ENCODE data around the gene C2CD4C. TPM values are rescaled to one million over a fixed set of nuclear protein-coding genes. Genes with fewer than 3 reads are reported as not detected.

The C2CD4C gene
- polyA plus RNA-seq, 1 donor from 2014 or later, result 21.4 TPM

DNA sequence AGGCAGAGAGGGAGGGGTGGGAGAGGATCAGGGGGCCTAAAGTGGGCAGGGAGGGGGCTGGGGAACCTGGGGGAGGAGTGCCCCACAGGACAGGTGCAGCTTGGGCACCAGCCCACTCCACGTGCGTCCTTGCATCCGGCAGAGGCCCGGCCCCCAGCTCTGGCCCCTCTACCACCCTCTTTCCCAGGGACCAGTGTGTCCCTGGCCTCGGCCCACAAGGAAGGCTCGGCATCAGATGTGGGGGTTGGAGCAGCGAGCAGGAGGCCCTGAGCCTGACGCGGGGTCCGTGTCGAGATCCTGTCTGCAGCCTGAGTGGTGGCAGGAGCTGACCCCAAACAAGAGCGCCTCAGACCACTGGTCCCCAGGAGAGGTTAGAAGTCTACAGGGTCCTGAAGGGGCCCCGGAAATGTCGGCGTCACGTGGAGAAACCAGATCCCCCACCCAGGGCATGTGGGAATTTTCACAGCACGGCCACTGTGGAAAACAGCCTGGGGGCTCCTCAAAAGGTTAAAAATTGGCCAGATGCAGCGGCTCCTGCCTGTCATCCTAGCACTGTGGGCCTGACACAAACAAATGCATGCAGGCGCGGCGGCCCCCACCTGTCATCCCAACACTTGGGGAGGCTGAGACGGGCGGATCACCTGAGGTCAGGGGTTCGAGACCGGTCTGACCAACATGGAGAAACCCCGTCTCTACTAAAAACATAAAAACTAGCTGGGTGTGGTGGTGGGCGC lies 30.4 kb upstream of the C2CD4C start:
- no peak overlapping the region for H3K27ac ChIP-seq (ENCODE audit: low read length)

DNA sequence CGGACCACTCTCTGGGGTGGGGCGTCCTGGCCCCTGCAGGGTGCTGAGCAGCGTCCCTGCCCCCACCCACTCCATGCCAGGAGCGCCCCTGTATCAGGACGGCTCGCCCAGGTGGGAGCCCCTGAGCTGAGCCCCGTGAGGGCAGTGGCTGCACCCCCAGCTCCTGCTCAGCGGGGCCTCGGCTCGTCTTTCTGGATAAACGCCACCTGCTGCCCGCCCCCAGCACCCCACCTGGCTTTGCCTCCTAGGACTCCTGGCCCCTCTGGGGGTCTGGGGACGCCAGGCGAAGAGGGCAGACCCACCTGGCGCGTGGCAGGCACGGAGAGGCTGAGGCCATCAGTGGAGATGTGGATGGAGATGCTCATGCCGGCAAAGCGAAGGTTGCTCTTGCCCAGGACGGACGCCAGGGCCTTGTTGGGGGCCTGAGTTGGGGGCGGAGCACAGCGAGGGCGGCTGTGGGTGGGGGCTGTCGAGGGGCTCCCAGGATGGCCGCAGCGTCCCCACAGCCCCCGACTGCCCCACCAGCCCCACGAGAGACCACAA lies 29.5 kb upstream of the C2CD4C start:
- no peaks in the 10 kb centered on the region for H3K27me3 ChIP-seq (ENCODE audit: insufficient read depth, low read depth, low read length)
- H3K27ac ChIP-seq (ENCODE audit: low read length), result no peak overlapping the region
- H3K9me3 ChIP-seq (ENCODE audit: low read length), result no peaks in the 10 kb centered on the region
- H3K4me3 ChIP-seq (ENCODE audit: low read length), result no peak overlapping the region
- no peaks in the 10 kb centered on the region for H3F3A ChIP-seq (ENCODE audit: insufficient read depth, low read length, poor library complexity, severe bottlenecking)
- no peak for TF ChIP-seq POLR2AphosphoS5 (IDR thresholded peaks at IDR 0.05)
- TF ChIP-seq, protein P1, sequence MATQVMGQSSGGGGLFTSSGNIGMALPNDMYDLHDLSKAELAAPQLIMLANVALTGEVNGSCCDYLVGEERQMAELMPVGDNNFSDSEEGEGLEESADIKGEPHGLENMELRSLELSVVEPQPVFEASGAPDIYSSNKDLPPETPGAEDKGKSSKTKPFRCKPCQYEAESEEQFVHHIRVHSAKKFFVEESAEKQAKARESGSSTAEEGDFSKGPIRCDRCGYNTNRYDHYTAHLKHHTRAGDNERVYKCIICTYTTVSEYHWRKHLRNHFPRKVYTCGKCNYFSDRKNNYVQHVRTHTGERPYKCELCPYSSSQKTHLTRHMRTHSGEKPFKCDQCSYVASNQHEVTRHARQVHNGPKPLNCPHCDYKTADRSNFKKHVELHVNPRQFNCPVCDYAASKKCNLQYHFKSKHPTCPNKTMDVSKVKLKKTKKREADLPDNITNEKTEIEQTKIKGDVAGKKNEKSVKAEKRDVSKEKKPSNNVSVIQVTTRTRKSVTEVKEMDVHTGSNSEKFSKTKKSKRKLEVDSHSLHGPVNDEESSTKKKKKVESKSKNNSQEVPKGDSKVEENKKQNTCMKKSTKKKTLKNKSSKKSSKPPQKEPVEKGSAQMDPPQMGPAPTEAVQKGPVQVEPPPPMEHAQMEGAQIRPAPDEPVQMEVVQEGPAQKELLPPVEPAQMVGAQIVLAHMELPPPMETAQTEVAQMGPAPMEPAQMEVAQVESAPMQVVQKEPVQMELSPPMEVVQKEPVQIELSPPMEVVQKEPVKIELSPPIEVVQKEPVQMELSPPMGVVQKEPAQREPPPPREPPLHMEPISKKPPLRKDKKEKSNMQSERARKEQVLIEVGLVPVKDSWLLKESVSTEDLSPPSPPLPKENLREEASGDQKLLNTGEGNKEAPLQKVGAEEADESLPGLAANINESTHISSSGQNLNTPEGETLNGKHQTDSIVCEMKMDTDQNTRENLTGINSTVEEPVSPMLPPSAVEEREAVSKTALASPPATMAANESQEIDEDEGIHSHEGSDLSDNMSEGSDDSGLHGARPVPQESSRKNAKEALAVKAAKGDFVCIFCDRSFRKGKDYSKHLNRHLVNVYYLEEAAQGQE (IDR thresholded peaks at IDR 0.05; ENCODE audit: borderline replicate concordance), result no peak
- TF ChIP-seq RAD21 (conservative IDR thresholded peaks at IDR 0.05), result no peak
- TF ChIP-seq TAF1 (IDR thresholded peaks at IDR 0.05; ENCODE audit: low read depth), result no peak
- TF ChIP-seq MXI1 (conservative IDR thresholded peaks at IDR 0.05; ENCODE audit: poor library complexity, severe bottlenecking), result no peak
- no peaks in the 10 kb centered on the region for H4K20me1 ChIP-seq (ENCODE audit: insufficient read depth)
- H2AFZ ChIP-seq (ENCODE audit: low read depth, low read length), result no peak overlapping the region
- H3K9me2 ChIP-seq (ENCODE audit: insufficient read depth, low read length), result no peaks in the 10 kb centered on the region
- H3K36me3 ChIP-seq (ENCODE audit: insufficient read depth, low read length), result peaks cover 6% of the 10 kb centered on the region
- H3K4me2 ChIP-seq (ENCODE audit: low read length), result no peak overlapping the region
- H3K9ac ChIP-seq (ENCODE audit: low read length), result no peak overlapping the region
- H3K79me2 ChIP-seq (replicated peaks; ENCODE audit: insufficient read depth, low read length), result no peaks in the 10 kb centered on the region

More for the DNA sequence above, 30.4 kb upstream of the C2CD4C start:
- Histone ChIP-seq H3K9me2 (ENCODE audit: insufficient read depth, low read length) (no peaks in the 10 kb centered on the region), H3K79me2 (replicated peaks; ENCODE audit: insufficient read depth, low read length) (no peaks in the 10 kb centered on the region), H3K4me3 (ENCODE audit: low read length) (no peak overlapping the region), H4K20me1 (ENCODE audit: insufficient read depth) (no peaks in the 10 kb centered on the region), H3K27me3 (ENCODE audit: insufficient read depth, low read depth, low read length) (no peaks in the 10 kb centered on the region), H3F3A (ENCODE audit: insufficient read depth, low read length, poor library complexity, severe bottlenecking) (no peaks in the 10 kb centered on the region), H3K4me2 (ENCODE audit: low read length) (no peak overlapping the region), H3K36me3 (ENCODE audit: insufficient read depth, low read length) (peaks cover 2% of the 10 kb centered on the region), H3K9me3 (ENCODE audit: low read length) (no peaks in the 10 kb centered on the region), H3K9ac (ENCODE audit: low read length) (no peak overlapping the region), H2AFZ (ENCODE audit: low read depth, low read length) (no peak overlapping the region)
- TF ChIP-seq MXI1 (conservative IDR thresholded peaks at IDR 0.05; ENCODE audit: poor library complexity, severe bottlenecking) (no peak), EP300 (conservative IDR thresholded peaks at IDR 0.05; ENCODE audit: poor library complexity, severe bottlenecking) (no peak), EZH2 (IDR thresholded peaks at IDR 0.05; ENCODE audit: borderline replicate concordance, insufficient read depth, low read length, poor library complexity, severe bottlenecking) (no peak), SMC3 (conservative IDR thresholded peaks at IDR 0.05; ENCODE audit: poor library complexity) (no peak), RAD21 (conservative IDR thresholded peaks at IDR 0.05) (no peak), TAF1 (IDR thresholded peaks at IDR 0.05; ENCODE audit: low read depth) (no peak), POLR2AphosphoS5 (IDR thresholded peaks at IDR 0.05) (no peak)
- TF ChIP-seq, protein P1 (IDR thresholded peaks at IDR 0.05; ENCODE audit: borderline replicate concordance), result no peak
- TF ChIP-seq, protein P2, sequence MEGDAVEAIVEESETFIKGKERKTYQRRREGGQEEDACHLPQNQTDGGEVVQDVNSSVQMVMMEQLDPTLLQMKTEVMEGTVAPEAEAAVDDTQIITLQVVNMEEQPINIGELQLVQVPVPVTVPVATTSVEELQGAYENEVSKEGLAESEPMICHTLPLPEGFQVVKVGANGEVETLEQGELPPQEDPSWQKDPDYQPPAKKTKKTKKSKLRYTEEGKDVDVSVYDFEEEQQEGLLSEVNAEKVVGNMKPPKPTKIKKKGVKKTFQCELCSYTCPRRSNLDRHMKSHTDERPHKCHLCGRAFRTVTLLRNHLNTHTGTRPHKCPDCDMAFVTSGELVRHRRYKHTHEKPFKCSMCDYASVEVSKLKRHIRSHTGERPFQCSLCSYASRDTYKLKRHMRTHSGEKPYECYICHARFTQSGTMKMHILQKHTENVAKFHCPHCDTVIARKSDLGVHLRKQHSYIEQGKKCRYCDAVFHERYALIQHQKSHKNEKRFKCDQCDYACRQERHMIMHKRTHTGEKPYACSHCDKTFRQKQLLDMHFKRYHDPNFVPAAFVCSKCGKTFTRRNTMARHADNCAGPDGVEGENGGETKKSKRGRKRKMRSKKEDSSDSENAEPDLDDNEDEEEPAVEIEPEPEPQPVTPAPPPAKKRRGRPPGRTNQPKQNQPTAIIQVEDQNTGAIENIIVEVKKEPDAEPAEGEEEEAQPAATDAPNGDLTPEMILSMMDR (IDR thresholded peaks at IDR 0.05; ENCODE audit: poor library complexity, severe bottlenecking), result no peak

Data from neural cell (in vitro differentiated cells).